Right atrium auricular region (tissue), 2 donors: ENCODE measurements around the gene IL2RA. TPM values are rescaled to one million over a fixed set of nuclear protein-coding genes. Genes with fewer than 3 reads are reported as not detected.

ENCODE experiments used
- DNase-seq: peaks from one replicate; pipeline ENCODE4 v3.0.0-alpha.2; 2019; ENCODE audit warnings: low spot score
- H3K27ac ChIP-seq, 2 donors: fragments of 200-600 bp; sonication (generic); 1 replicate in 1 of 2; 2 replicates in 1 of 2; pipeline ENCODE4 v1.5.1; 2016 to 2019
- H3K27me3 ChIP-seq, 2 donors: fragments of 200-600 bp; sonication (generic); one replicate each; pipeline versions ENCODE4 v1.5.1 to v1.6.0; 2017 to 2019
- H3K36me3 ChIP-seq: fragments of 200-600 bp; sonication (generic); one replicate; pipeline ENCODE4 v1.5.1; 2016
- H3K4me1 ChIP-seq, 2 donors: fragments of 200-600 bp; sonication (generic); one replicate each; pipeline versions ENCODE4 v1.5.1 to v1.6.0; 2017 to 2019
- H3K4me3 ChIP-seq, 2 donors: fragments of 200-600 bp; sonication (generic); 1 replicate in 1 of 2; 2 replicates in 1 of 2; pipeline ENCODE4 v1.5.1; 2017 to 2019; ENCODE audit warnings: mild to moderate bottlenecking in 1 of 2, moderate library complexity in 1 of 2
- H3K9me3 ChIP-seq, 2 donors: fragments of 200-600 bp; sonication (generic); one replicate each; pipeline ENCODE4 v1.5.1; 2019
- CTCF ChIP-seq, 2 donors: fragments of 200-600 bp; sonication (generic); IDR thresholded peaks; one replicate each; pipeline ENCODE4 v1.5.1; 2019; ENCODE audit warnings: antibody characterized with exemption in 2 of 2
- total RNA-seq, 2 donors: library from RNA; depleted of rRNA; stranded (reverse); fragments of >200 nt; gene quantifications; one replicate each; pipeline ENCODE4 v1.1.0, GENCODE V29; 2016

Gene IL2RA
- total RNA-seq, 2 donors from 2014 or later: 0.16 to 0.30 TPM

DNA sequence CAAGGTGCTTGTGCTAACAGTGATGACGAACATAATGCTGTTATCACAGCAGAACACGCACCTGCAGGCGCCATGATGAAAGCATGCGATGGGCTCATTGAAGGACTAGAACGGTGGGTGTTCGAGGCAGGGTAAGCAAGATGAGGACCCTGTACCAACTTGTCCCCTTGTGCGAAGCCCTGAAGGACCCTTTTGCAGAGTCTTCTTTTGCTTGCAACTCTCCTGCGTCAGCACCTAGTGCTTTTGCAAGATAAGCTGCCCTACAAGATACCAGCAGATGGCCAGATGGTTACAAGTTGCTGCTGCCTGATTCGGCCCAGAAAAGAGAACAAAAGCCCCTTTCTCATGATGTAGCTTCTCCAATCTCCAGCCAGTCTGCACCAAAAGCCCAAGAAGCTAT, 80.6 kb downstream of the IL2RA start:
- Histone ChIP-seq H3K27me3 (no peaks in the 10 kb centered on the region), H3K9me3 (no peaks in the 10 kb centered on the region), H3K27ac (no peak overlapping the region), H3K4me3 (no peak overlapping the region), H3K4me1 (peaks cover 0 to 8% of the 10 kb centered on the region in 2 donors), H3K36me3 (no peaks in the 10 kb centered on the region)
- DNase-seq: no peak
- no peak for TF ChIP-seq CTCF (IDR thresholded peaks at IDR 0.05)

DNA sequence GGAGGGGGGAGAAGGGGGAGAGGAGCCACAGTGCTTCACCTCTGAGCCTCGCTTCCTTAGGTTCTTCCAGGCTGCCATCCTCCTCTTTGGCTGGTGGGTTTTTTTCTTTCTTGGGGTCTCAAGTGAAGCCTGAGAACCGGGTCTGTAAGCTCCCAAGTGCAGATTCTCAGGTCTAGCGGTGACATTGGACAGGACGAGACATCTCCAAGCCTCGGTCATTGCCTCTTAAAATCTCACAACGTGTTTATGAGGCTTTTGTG, 84.0 kb downstream of the IL2RA start:
- H3K4me3 ChIP-seq: peak overlapping the region; percentile 61 to 81
- peak overlapping the region; percentile 88 to 91 for H3K27ac ChIP-seq
- no peak for TF ChIP-seq CTCF (IDR thresholded peaks at IDR 0.05)
- no peaks in the 10 kb centered on the region for H3K36me3 ChIP-seq
- no peaks in the 10 kb centered on the region for H3K9me3 ChIP-seq
- no peaks in the 10 kb centered on the region for H3K27me3 ChIP-seq
- H3K4me1 ChIP-seq: peaks cover 0 to 16% of the 10 kb centered on the region in 2 donors
- DNase-seq: no peak

DNA sequence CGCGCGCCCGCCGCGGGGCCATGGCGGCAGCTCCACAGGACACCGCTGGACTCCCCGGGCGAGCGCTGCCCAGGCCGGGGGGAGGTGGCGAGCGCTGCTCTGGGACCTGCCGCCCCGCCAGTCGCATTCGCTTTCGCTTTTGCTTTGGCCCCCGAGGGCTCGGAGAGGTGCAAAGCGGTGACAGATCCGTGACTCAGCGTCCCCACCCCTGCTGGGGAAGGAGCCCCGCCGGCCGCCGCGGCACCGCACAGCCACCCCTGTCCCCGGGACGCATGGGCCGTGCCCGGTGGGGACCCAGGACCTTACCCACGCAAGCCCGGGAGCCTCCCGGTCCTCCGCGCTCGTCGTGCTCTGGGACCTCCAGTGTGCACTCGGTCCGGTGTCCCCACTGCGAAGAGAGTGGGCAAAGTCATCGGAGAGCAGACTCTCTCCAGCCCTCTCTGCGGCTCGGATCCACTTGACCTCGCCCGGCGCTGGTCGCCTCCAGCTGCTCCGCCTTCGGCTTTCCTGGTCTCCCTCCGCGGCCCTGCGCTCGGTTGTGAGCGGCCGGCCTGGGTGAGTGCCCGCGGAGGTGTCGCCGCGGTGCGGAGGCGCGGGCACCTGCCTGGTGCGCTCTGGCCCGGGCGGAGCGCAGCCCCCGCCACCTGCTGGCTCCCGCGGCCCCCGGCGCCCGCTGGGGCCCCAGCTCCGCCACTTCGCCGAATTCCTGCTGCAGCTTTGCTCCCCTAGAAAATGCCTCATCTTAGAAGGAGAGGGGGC, 84.5 kb downstream of the IL2RA start, which contains the start of gene IL15RA:
TSS of gene IL15RA (minus strand) at position 73 of the 759 bp plus-strand sequence. CDS start at position 22, 51 bp downstream.
- Histone ChIP-seq H3K9me3 (no peaks in the 10 kb centered on the region), H3K4me3 (peak within 1 kb of the TSS; percentile 61 to 81), H3K27ac (peak within 1 kb of the TSS; percentile 88 to 91), H3K27me3 (no peaks in the 10 kb centered on the region), H3K36me3 (no peaks in the 10 kb centered on the region), H3K4me1 (peaks cover 0 to 16% of the 10 kb centered on the region in 2 donors)
- DNase-seq: peak; percentile 83
- peak in 1 of 2 donors; percentile 56 for TF ChIP-seq CTCF (IDR thresholded peaks at IDR 0.05)

GRCh38 chr10:5976512-5977470, 85.4 kb downstream of the IL2RA start:
- H3K27ac ChIP-seq: peak overlapping the region; percentile 88 to 91
- H3K27me3 ChIP-seq: no peaks in the 10 kb centered on the region
- no peak for TF ChIP-seq CTCF (IDR thresholded peaks at IDR 0.05)
- DNase-seq: no peak
- H3K36me3 ChIP-seq: no peaks in the 10 kb centered on the region
- H3K4me1 ChIP-seq: peaks cover 0 to 24% of the 10 kb centered on the region in 2 donors
- no peaks in the 10 kb centered on the region for H3K9me3 ChIP-seq
- peak overlapping the region; percentile 61 to 81 for H3K4me3 ChIP-seq

DNA sequence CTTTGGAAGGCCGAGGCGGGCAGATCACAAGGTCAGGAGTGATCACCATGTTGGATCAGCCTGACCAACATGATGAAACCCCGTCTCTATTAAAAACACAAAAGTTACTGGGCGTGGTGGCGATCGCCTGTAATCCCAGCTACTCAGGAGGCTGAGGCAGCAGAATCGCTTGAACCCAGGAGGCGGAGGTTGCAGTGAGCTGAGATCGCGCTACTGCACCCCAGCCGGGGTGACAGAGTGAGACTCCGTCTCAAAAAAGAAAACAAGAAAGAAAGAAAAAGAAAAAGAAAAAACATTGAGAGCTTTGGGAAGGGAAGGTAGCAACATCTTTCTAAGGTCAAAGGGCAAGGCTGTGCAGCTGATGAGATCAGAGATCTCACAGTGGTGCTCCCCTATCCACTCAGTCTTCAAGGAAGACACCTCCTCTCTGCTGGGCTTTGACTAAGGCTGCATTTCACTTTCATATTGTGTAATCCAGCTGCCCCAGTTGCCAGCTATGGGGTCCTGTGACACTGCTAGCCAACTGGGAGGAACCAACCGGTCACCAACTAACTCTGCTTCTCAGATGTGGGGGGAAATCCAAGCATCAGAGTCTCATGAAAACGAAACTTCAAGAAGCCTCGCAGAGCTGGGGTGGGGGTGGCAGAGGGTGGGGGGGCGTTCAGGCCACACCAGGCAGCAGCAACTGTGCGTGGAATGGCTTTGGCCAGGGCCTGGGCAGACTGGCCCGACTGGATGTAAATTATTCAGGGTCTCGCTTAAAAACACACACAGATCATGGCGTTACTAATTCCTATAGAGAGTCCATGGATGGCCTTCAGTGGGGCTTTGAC, 86.3 kb downstream of the IL2RA start:
- Histone ChIP-seq H3K27ac (peak overlapping the region; percentile 88 to 91), H3K36me3 (no peaks in the 10 kb centered on the region), H3K4me1 (peaks cover 0 to 33% of the 10 kb centered on the region in 2 donors), H3K9me3 (no peaks in the 10 kb centered on the region), H3K27me3 (no peaks in the 10 kb centered on the region), H3K4me3 (peak overlapping the region; percentile 61 to 81)
- no peak for TF ChIP-seq CTCF (IDR thresholded peaks at IDR 0.05)
- DNase-seq: peak; percentile 81
